DND-41 (cell line): ENCODE data around the gene ZDHHC14.

Source experiments
- ATAC-seq: fragments of 200-7000 bp; cut with Tn5 transposase; 3 replicates; pipeline ENCODE4 v1.9.1; 2021; ENCODE audit warnings: low read depth; ENCODE audit not compliant: insufficient read depth
- DNase-seq: peaks from one replicate; pipeline ENCODE4 v3.0.0-alpha.2; 2020
- H2AFZ ChIP-seq: 2 replicates; pipeline ENCODE4 v1.6.0; 2012; ENCODE audit warnings: low read depth, low read length
- H3K27ac ChIP-seq: 2 replicates; pipeline ENCODE4 v1.5.1; 2012; ENCODE audit warnings: low read length, inconsistent platforms
- H3K27me3 ChIP-seq: fragments of 200-600 bp; sonication (generic); 2 replicates; pipeline ENCODE4 v1.6.0; 2012; ENCODE audit warnings: low read length, mild to moderate bottlenecking, inconsistent platforms; ENCODE audit not compliant: insufficient read depth, poor library complexity
- H3K36me3 ChIP-seq: 2 replicates; pipeline ENCODE4 v1.5.1; 2012; ENCODE audit warnings: low read length, inconsistent platforms; ENCODE audit not compliant: insufficient read depth
- H3K4me1 ChIP-seq: 2 replicates; pipeline ENCODE4 v1.5.1; 2012; ENCODE audit warnings: mild to moderate bottlenecking, low read length; ENCODE audit not compliant: insufficient read depth
- H3K4me2 ChIP-seq: 2 replicates; pipeline ENCODE4 v1.6.0; 2012; ENCODE audit warnings: mild to moderate bottlenecking, moderate library complexity, low read length, inconsistent platforms; ENCODE audit not compliant: insufficient read depth
- H3K4me3 ChIP-seq, 2 experiments: fragments of 200-600 bp in 1 of 2; shearing (Covaris generic) in 1 of 2; 2 replicates each; pipeline ENCODE4 v1.5.1; 2012 to 2016; ENCODE audit warnings: inconsistent platforms in 2 of 2, low read length in 2 of 2, mild to moderate bottlenecking in 2 of 2, low read depth in 1 of 2, moderate library complexity in 1 of 2
- H3K79me2 ChIP-seq: 2 replicates; pipeline ENCODE4 v1.6.0; 2012; ENCODE audit warnings: low read length, inconsistent platforms; ENCODE audit not compliant: insufficient read depth
- H3K9ac ChIP-seq: 2 replicates; pipeline ENCODE4 v1.6.0; 2012; ENCODE audit warnings: low read depth, mild to moderate bottlenecking, inconsistent platforms, low read length, moderate library complexity
- H3K9me3 ChIP-seq: 2 replicates; pipeline ENCODE4 v1.5.1; 2012; ENCODE audit warnings: low read length, moderate library complexity, mild to moderate bottlenecking, inconsistent platforms; ENCODE audit not compliant: insufficient read depth, severe bottlenecking
- H4K20me1 ChIP-seq: 2 replicates; pipeline ENCODE4 v1.6.0; 2012; ENCODE audit warnings: low read length; ENCODE audit not compliant: insufficient read depth
- EZH2 ChIP-seq: IDR thresholded peaks from 3 replicates; pipeline ENCODE4 v1.6.1; 2012; ENCODE audit warnings: borderline replicate concordance, low read depth, mild to moderate bottlenecking, moderate library complexity, low read length, inconsistent platforms; ENCODE audit not compliant: severe bottlenecking
- TF ChIP-seq, protein P1 (sequence below): IDR thresholded peaks from 2 replicates; pipeline ENCODE4 v1.5.1; 2012; ENCODE audit warnings: borderline replicate concordance, low read length, moderate library complexity, mild to moderate bottlenecking; ENCODE audit not compliant: poor library complexity, severe bottlenecking; ENCODE audit errors: extremely low read depth

The ZDHHC14 gene

DNA sequence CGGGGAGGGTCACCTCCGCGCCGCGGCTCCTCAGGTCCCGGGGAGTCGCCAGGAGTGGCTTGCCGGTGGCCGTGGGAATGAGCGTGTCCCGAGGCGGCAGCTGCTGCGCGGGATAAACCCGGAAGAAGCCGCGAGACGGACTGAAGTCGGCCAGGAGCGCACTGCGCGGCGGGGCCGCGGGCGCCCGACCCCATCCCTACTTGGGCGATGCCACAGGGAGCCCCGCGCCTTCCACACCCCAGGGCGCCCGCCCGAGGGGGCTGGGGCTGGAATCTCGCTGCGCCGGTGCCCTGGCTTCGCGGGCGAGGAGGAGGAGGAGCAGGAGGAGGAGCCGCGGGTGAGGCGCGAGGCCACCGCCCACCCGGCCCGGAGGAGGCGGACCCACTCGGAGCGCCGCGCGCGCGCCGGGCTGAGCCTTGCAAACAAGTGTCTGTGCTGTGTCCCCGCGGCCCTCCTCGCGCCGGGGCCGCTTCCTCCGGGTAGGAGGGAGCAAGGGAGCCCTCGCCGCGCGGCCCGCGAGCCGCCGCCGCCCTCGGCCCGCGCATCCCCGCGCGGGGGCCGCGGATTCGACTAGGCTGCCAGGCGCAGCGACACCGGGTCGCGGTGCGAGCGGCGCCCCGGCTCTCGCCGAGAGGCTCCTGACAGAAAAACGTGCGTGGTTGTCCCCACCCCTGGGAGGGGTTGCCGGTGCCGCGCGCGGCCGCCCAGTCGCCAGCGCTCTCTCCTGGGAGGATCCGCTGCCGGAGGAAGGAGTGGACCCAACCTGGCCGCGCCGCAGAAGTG, at the start of gene ZDHHC14:
ZDHHC14 (plus strand) TSS at position 412 of the 783 bp plus-strand sequence.
- Histone ChIP-seq H2AFZ (peak within 1 kb of the TSS; percentile 79), H4K20me1 (no peaks in the 10 kb centered on the region)
- peak; percentile 78 for ATAC-seq

DNA sequence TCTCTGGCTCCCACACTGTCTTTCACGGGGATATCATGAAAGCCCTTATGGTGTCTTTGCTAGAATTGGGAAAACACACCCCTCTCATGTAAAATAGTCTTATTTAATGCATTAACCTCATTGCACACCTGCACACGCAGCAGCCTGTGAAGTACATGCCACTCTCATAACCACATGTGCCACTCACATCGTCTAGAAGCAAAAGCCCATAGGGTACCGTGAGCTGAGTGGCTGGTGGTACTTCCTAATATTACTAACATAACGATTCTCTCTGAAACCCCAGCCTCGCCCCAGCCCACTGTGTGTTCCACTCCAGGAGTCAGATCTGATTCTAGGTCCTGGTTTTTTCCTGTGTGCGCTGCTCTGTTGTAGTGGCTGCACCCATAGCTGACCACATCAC, 48.2 kb upstream of the ZDHHC14 start:
- H3K4me2 ChIP-seq, result no peak overlapping the region

More for the DNA sequence above, at the start of gene ZDHHC14:
- H3K27me3 ChIP-seq, result no peaks in the 10 kb centered on the region
- H3K4me1 ChIP-seq, result peaks cover 7% of the 10 kb centered on the region
- peak; percentile 76 for DNase-seq
- no peaks in the 10 kb centered on the region; the same call in 1 of the 2 replicates for H3K36me3 ChIP-seq
- peak within 1 kb of the TSS; percentile 74 to 75 for H3K4me3 ChIP-seq
- H3K27ac ChIP-seq, result peak within 1 kb of the TSS; percentile 67
- H3K79me2 ChIP-seq, result no peaks in the 10 kb centered on the region
- no peak for TF ChIP-seq EZH2
- TF ChIP-seq, protein P1, sequence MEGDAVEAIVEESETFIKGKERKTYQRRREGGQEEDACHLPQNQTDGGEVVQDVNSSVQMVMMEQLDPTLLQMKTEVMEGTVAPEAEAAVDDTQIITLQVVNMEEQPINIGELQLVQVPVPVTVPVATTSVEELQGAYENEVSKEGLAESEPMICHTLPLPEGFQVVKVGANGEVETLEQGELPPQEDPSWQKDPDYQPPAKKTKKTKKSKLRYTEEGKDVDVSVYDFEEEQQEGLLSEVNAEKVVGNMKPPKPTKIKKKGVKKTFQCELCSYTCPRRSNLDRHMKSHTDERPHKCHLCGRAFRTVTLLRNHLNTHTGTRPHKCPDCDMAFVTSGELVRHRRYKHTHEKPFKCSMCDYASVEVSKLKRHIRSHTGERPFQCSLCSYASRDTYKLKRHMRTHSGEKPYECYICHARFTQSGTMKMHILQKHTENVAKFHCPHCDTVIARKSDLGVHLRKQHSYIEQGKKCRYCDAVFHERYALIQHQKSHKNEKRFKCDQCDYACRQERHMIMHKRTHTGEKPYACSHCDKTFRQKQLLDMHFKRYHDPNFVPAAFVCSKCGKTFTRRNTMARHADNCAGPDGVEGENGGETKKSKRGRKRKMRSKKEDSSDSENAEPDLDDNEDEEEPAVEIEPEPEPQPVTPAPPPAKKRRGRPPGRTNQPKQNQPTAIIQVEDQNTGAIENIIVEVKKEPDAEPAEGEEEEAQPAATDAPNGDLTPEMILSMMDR, result no peak
- peak within 1 kb of the TSS; percentile 82 for H3K9ac ChIP-seq
- H3K9me3 ChIP-seq, result no peaks in the 10 kb centered on the region
- peak within 1 kb of the TSS; percentile 76 for H3K4me2 ChIP-seq

DNA sequence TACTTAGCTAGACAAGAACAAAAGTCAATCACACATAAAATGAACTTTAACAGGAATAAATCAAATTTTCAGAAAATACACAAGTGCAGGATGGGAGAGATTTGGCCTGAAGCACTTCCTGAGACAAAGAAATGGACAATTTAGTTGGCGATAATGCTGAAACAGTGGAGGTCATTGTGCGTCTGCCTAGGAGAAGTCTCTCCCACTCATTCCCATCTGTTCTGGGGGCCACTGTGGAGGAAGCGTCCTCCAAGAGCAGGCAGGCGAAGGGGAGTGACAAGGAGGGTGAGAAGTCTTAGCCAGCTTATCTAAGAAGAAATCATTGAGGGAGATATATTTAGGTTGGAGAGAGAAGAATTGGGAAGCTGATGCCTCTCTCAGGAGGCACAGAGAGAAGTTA, 47.5 kb upstream of the ZDHHC14 start:
- no peaks in the 10 kb centered on the region for H4K20me1 ChIP-seq
- TF ChIP-seq, protein P1, result no peak
- TF ChIP-seq EZH2, result no peak
- H3K4me1 ChIP-seq, result no peaks in the 10 kb centered on the region
- H3K4me3 ChIP-seq, result no peak overlapping the region
- no peak overlapping the region for H2AFZ ChIP-seq
- H3K36me3 ChIP-seq, result no peaks in the 10 kb centered on the region
- H3K79me2 ChIP-seq, result no peaks in the 10 kb centered on the region
- no peak overlapping the region for H3K27ac ChIP-seq
- no peaks in the 10 kb centered on the region for H3K9me3 ChIP-seq
- H3K9ac ChIP-seq, result no peak overlapping the region
- DNase-seq (no peak), ATAC-seq (no peak)
- peaks cover 16% of the 10 kb centered on the region for H3K27me3 ChIP-seq
- H3K4me2 ChIP-seq, result no peak overlapping the region

More for the DNA sequence above, 48.2 kb upstream of the ZDHHC14 start:
- Histone ChIP-seq H3K9me3 (no peaks in the 10 kb centered on the region), H3K79me2 (no peaks in the 10 kb centered on the region), H4K20me1 (no peaks in the 10 kb centered on the region), H3K4me1 (no peaks in the 10 kb centered on the region), H3K27me3 (peaks cover 16% of the 10 kb centered on the region), H3K4me3 (no peak overlapping the region), H3K27ac (no peak overlapping the region), H2AFZ (no peak overlapping the region), H3K36me3 (no peaks in the 10 kb centered on the region), H3K9ac (no peak overlapping the region)
- no peak for TF ChIP-seq EZH2
- no peak for ATAC-seq
- DNase-seq, result no peak

DNA sequence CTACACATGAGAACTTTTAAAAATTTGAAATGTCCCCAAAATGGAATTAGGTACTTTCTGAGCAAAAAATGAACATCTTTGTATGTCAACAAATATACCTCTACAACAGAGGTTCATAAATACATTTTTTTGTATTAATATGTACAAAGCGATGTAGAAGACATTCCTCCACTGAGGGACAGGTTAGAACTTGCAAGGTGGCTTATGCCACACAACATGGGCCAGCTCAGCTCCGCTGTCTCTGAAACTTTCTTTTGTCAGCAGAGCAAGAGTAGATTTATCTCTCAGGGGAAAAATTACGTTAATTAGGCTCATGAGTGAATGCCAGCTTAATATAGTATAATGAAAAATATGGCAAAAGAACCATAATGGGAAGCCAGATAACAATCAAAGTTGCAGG, 47.0 kb upstream of the ZDHHC14 start:
- H3K4me1 ChIP-seq, result no peaks in the 10 kb centered on the region
- no peak overlapping the region for H3K9ac ChIP-seq
- TF ChIP-seq, protein P1, result no peak
- no peak for TF ChIP-seq EZH2
- H3K4me2 ChIP-seq, result no peak overlapping the region
- H3K9me3 ChIP-seq, result no peaks in the 10 kb centered on the region
- no peak overlapping the region for H2AFZ ChIP-seq
- no peak overlapping the region for H3K27ac ChIP-seq
- H4K20me1 ChIP-seq, result no peaks in the 10 kb centered on the region
- H3K79me2 ChIP-seq, result no peaks in the 10 kb centered on the region
- ATAC-seq (no peak), DNase-seq (no peak)
- H3K27me3 ChIP-seq, result peaks cover 16% of the 10 kb centered on the region
- H3K4me3 ChIP-seq, result no peak overlapping the region
- H3K36me3 ChIP-seq, result no peaks in the 10 kb centered on the region
